SK-N-SH (cell line): ENCODE data around the gene POU3F1. TPM values are rescaled to one million over a fixed set of nuclear protein-coding genes. Genes with fewer than 3 reads are reported as not detected.

ENCODE experiments used
- CTCF ChIA-PET: fragments of 300-600, 350-600 bp; formaldehyde crosslinking; extraction: SDS; loops from one replicate; lab custom pipeline; 2021; lab: Yijun Ruan, JAX
- POLR2A ChIA-PET: fragments of 350-600 bp; sonication (Branson Sonifier 250); formaldehyde crosslinking; extraction: SDS; loops from one replicate; lab custom pipeline; 2020; ENCODE audit warnings: antibody characterized with exemption, inconsistent platforms; lab: Yijun Ruan, JAX
- DNase-seq: peaks from one replicate; pipeline ENCODE4 v3.0.0; 2012
- H2AFZ ChIP-seq: fragments of 200-600 bp; sonication (generic); 2 replicates; pipeline ENCODE4 v1.8.1; 2016; ENCODE audit warnings: antibody characterized with exemption, mild to moderate bottlenecking, low read depth
- H3F3A ChIP-seq: fragments of 200-600 bp; sonication (generic); replicated peaks from 2 replicates; pipeline ENCODE3; 2016; ENCODE audit warnings: antibody characterized with exemption, mild to moderate bottlenecking; ENCODE audit not compliant: insufficient read depth
- H3K27ac ChIP-seq, 2 experiments: fragments of 200-500 bp in 1 of 2; fragments of 200-600 bp in 1 of 2; sonication (Bioruptor generic) in 1 of 2; sonication (generic), shearing (Covaris generic) in 1 of 2; 2 replicates each; pipeline versions ENCODE4 v1.5.1 to v1.6.1; 2014 to 2016; ENCODE audit warnings: low read depth in 2 of 2, inconsistent platforms in 1 of 2, low read length in 1 of 2, mild to moderate bottlenecking in 1 of 2, mixed read lengths in 1 of 2
- H3K27me3 ChIP-seq: fragments of 200-600 bp; sonication (generic), shearing (Covaris generic); 2 replicates; pipeline ENCODE4 v1.6.1; 2016; ENCODE audit warnings: mixed run types; ENCODE audit not compliant: insufficient read depth
- H3K36me3 ChIP-seq, 2 experiments: fragments of 200-500 bp in 1 of 2; fragments of 200-600 bp in 1 of 2; sonication (Bioruptor generic) in 1 of 2; sonication (generic) in 1 of 2; replicated peaks in 1 of 2; 2 replicates each; pipeline versions ENCODE3 to v1.5.1; 2014 to 2016; ENCODE audit warnings: low read length in 1 of 2, mild to moderate bottlenecking in 1 of 2; ENCODE audit not compliant: insufficient read depth in 2 of 2, control insufficient read depth in 1 of 2
- H3K4me1 ChIP-seq, 2 experiments: fragments of 200-500 bp in 1 of 2; fragments of 200-600 bp in 1 of 2; sonication (Bioruptor generic) in 1 of 2; sonication (generic), shearing (Covaris generic) in 1 of 2; 2 replicates each; pipeline versions ENCODE4 v1.5.1 to v1.6.1; 2014 to 2016; ENCODE audit warnings: low read depth in 1 of 2, low read length in 1 of 2, mixed run types in 1 of 2; ENCODE audit not compliant: insufficient read depth in 2 of 2, control insufficient read depth in 1 of 2
- H3K4me2 ChIP-seq: fragments of 200-600 bp; sonication (generic), shearing (Covaris generic); 2 replicates; pipeline ENCODE4 v1.6.1; 2017; ENCODE audit warnings: mixed run types
- H3K4me3 ChIP-seq, 2 experiments: fragments of 200-500 bp in 1 of 2; fragments of 200-600 bp in 1 of 2; sonication (Bioruptor generic) in 1 of 2; sonication (generic), shearing (Covaris generic) in 1 of 2; 2 replicates each; pipeline versions ENCODE4 v1.5.1 to v1.8.1; 2014 to 2016; ENCODE audit warnings: low read depth in 2 of 2, inconsistent platforms in 1 of 2, low read length in 1 of 2, mild to moderate bottlenecking in 1 of 2, mixed read lengths in 1 of 2, moderate library complexity in 1 of 2
- H3K79me2 ChIP-seq: fragments of 200-600 bp; sonication (generic); 2 replicates; pipeline ENCODE4 v1.8.1; 2017; ENCODE audit warnings: mild to moderate bottlenecking; ENCODE audit not compliant: insufficient read depth
- H3K9ac ChIP-seq: fragments of 200-600 bp; sonication (generic); 2 replicates; pipeline ENCODE4 v1.6.1; 2017; ENCODE audit warnings: mixed run types
- H3K9me2 ChIP-seq: fragments of 200-600 bp; sonication (generic); 2 replicates; pipeline ENCODE4 v1.6.1; 2017; ENCODE audit warnings: mixed run types
- H3K9me3 ChIP-seq: fragments of 200-600 bp; sonication (generic); 2 replicates; pipeline ENCODE4 v1.6.1; 2017; ENCODE audit warnings: mixed run types, mild to moderate bottlenecking, moderate library complexity
- H4K20me1 ChIP-seq: fragments of 200-600 bp; sonication (generic); 2 replicates; pipeline ENCODE4 v1.6.1; 2017; ENCODE audit warnings: mild to moderate bottlenecking, mixed run types; ENCODE audit not compliant: insufficient read depth
- EP300 ChIP-seq, 2 experiments: IDR thresholded peaks; 2 replicates each; pipeline versions ENCODE4 v1.4.0 to v1.6.1; 2012; ENCODE audit warnings: borderline replicate concordance in 1 of 2, low read depth in 1 of 2, low read length in 1 of 2
- FOSL2 ChIP-seq: IDR thresholded peaks from 2 replicates; pipeline ENCODE4 v1.4.0; 2012; ENCODE audit warnings: low read depth, mild to moderate bottlenecking, moderate library complexity, borderline replicate concordance
- FOXJ3 ChIP-seq: sonication (generic); formaldehyde crosslinking; IDR thresholded peaks from 2 replicates; pipeline ENCODE4 v1.5.1; 2020; ENCODE audit warnings: mild to moderate bottlenecking, missing genetic modification reagents
- GATA2 ChIP-seq: sonication (generic); formaldehyde crosslinking; IDR thresholded peaks from 2 replicates; pipeline ENCODE4 v1.5.0; 2020; ENCODE audit warnings: mild to moderate bottlenecking, missing genetic modification reagents
- JUND ChIP-seq: IDR thresholded peaks from 2 replicates; pipeline ENCODE4 v1.4.0; 2012
- MAX ChIP-seq: IDR thresholded peaks from 2 replicates; pipeline ENCODE4 v1.4.0; 2012; ENCODE audit warnings: low read depth
- MEF2A ChIP-seq: IDR thresholded peaks from 2 replicates; pipeline ENCODE4 v1.4.0; 2012; ENCODE audit warnings: low read depth, borderline replicate concordance
- MXI1 ChIP-seq: IDR thresholded peaks from 2 replicates; pipeline ENCODE4 v1.6.1; 2012; ENCODE audit warnings: mild to moderate bottlenecking, low read depth, low read length, improper control_type of control experiment
- NFIC ChIP-seq: IDR thresholded peaks from 2 replicates; pipeline ENCODE4 v1.4.0; 2012; ENCODE audit warnings: borderline replicate concordance
- REST ChIP-seq: IDR thresholded peaks from 2 replicates; pipeline ENCODE4 v1.6.1; 2012; ENCODE audit warnings: mild to moderate bottlenecking, low read depth, low read length, moderate library complexity
- RFX5 ChIP-seq: IDR thresholded peaks from 2 replicates; pipeline ENCODE4 v1.6.1; 2012; ENCODE audit warnings: mild to moderate bottlenecking, improper control_type of control experiment, low read length
- SIN3A ChIP-seq: IDR thresholded peaks from 2 replicates; pipeline ENCODE4 v1.6.1; 2012; ENCODE audit warnings: low read depth, mild to moderate bottlenecking, low read length, moderate library complexity, borderline replicate concordance
- TAF1 ChIP-seq: IDR thresholded peaks from 2 replicates; pipeline ENCODE4 v1.6.1; 2012; ENCODE audit warnings: low read depth, mild to moderate bottlenecking, low read length, moderate library complexity, borderline replicate concordance
- WGBS: methylation state at CpG from one replicate; pipeline ENCODE4 v1.1.6; 2017; ENCODE audit warnings: low lambda C conversion rate; 5-methylcytosine and 5-hydroxymethylcytosine counted together
- polyA plus RNA-seq, 3 experiments: library from polyadenylated mRNA; depleted of rRNA; stranded (reverse); fragments of >200 nt; gene quantifications; 2 replicates each; pipeline ENCODE4 v1.2.3, GENCODE V29; 2012
- TF ChIP-seq, protein P1 (sequence below): fragments of 150-350 bp; IDR thresholded peaks from 2 replicates; pipeline ENCODE4 v1.6.1; 2016; ENCODE audit warnings: mild to moderate bottlenecking, low read depth, low read length
- TF ChIP-seq, protein P2 (sequence below): IDR thresholded peaks from 2 replicates; pipeline ENCODE4; 2012

POU3F1 gene
- polyA plus RNA-seq, 1 of the 3 experiments (the other 2 are of a cell fraction), result not detected

GRCh38 chr1:38075191-38075590, 28.6 kb upstream of the POU3F1 start:
- Histone ChIP-seq H3K9ac (no peak overlapping the region), H2AFZ (no peak overlapping the region), H3K27me3 (peaks cover 37% of the 10 kb centered on the region), H3F3A (no peaks in the 10 kb centered on the region), H3K4me2 (no peak overlapping the region), H3K9me2 (no peaks in the 10 kb centered on the region), H4K20me1 (no peaks in the 10 kb centered on the region), H3K36me3 (no peaks in the 10 kb centered on the region), H3K9me3 (no peaks in the 10 kb centered on the region), H3K79me2 (no peaks in the 10 kb centered on the region), H3K4me1 (peaks cover 0 to 13% of the 10 kb centered on the region in 2 experiments; a peak in 2 of 4 replicates), H3K27ac (no peak overlapping the region), H3K4me3 (no peak overlapping the region)
- ChIA-PET POLR2A (no interaction called here), CTCF (interaction anchor here (0.6 kb wide), 1 partner anchor 8 kb away, joined by 3 read pairs; no protein-coding TSS in a partner anchor)
- DNase-seq, result no peak
- TF ChIP-seq RFX5, result no peak
- TF ChIP-seq, protein P1, sequence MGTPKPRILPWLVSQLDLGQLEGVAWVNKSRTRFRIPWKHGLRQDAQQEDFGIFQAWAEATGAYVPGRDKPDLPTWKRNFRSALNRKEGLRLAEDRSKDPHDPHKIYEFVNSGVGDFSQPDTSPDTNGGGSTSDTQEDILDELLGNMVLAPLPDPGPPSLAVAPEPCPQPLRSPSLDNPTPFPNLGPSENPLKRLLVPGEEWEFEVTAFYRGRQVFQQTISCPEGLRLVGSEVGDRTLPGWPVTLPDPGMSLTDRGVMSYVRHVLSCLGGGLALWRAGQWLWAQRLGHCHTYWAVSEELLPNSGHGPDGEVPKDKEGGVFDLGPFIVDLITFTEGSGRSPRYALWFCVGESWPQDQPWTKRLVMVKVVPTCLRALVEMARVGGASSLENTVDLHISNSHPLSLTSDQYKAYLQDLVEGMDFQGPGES, result no peak
- TF ChIP-seq JUND, result no peak
- TF ChIP-seq, protein P2, sequence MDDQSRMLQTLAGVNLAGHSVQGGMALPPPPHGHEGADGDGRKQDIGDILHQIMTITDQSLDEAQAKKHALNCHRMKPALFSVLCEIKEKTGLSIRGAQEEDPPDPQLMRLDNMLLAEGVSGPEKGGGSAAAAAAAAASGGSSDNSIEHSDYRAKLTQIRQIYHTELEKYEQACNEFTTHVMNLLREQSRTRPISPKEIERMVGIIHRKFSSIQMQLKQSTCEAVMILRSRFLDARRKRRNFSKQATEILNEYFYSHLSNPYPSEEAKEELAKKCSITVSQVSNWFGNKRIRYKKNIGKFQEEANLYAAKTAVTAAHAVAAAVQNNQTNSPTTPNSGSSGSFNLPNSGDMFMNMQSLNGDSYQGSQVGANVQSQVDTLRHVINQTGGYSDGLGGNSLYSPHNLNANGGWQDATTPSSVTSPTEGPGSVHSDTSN, result no peak
- no peak for TF ChIP-seq REST
- TF ChIP-seq NFIC, result no peak
- no peak for TF ChIP-seq MAX
- no peak for TF ChIP-seq MEF2A
- no peak for TF ChIP-seq SIN3A
- TF ChIP-seq MXI1, result no peak
- no peak for TF ChIP-seq EP300 (IDR thresholded peaks at IDR 0.05; ENCODE audit: borderline replicate concordance in 1 of 2, low read depth in 1 of 2, low read length in 1 of 2)
- no peak for TF ChIP-seq FOSL2
- no peak for TF ChIP-seq GATA2
- TF ChIP-seq TAF1, result no peak
- no peak for TF ChIP-seq FOXJ3 (CRISPR knock-in tag)
- WGBS, result 20% methylated on average over 1 of the region's 5 CpGs
